WI38 (cell line): Measurements from ENCODE around the gene BZW2.

Experiments
- H3K4me3 ChIP-seq: 2 replicates; pipeline ENCODE4 v1.5.1; 2011; ENCODE audit warnings: low read depth, mild to moderate bottlenecking, control low read depth, low read length
- TF ChIP-seq, protein P1 (sequence below): IDR thresholded peaks from 2 replicates; pipeline ENCODE4 v1.5.1; 2012; ENCODE audit warnings: low read depth, mild to moderate bottlenecking, control low read depth, low read length

Gene BZW2

GRCh38 chr7:16745645-16746044 is 99.7 kb downstream of the BZW2 start:
- TF ChIP-seq, protein P1, sequence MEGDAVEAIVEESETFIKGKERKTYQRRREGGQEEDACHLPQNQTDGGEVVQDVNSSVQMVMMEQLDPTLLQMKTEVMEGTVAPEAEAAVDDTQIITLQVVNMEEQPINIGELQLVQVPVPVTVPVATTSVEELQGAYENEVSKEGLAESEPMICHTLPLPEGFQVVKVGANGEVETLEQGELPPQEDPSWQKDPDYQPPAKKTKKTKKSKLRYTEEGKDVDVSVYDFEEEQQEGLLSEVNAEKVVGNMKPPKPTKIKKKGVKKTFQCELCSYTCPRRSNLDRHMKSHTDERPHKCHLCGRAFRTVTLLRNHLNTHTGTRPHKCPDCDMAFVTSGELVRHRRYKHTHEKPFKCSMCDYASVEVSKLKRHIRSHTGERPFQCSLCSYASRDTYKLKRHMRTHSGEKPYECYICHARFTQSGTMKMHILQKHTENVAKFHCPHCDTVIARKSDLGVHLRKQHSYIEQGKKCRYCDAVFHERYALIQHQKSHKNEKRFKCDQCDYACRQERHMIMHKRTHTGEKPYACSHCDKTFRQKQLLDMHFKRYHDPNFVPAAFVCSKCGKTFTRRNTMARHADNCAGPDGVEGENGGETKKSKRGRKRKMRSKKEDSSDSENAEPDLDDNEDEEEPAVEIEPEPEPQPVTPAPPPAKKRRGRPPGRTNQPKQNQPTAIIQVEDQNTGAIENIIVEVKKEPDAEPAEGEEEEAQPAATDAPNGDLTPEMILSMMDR, result no peak
- H3K4me3 ChIP-seq, result no peak overlapping the region

DNA sequence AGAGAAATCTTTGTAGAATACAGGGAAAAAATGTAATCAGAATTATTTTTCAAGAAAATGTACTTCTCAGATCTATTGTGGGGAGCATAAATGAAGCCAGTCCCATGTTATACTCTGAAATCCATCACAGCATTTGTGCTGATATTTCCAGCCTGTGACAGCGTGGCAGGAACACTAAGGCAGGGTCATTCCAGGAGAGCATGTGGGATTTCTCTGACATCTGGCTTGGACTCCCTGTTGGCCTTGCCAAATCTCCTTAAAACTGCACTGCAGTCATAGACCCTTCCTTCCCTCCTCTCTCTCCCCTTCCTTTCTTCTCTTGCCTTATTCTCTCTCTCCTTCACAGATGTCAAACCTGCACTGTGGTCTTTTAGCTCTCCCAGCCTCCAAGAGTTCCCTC is 101.1 kb downstream of the BZW2 start:
- no peak overlapping the region for H3K4me3 ChIP-seq
- TF ChIP-seq, protein P1, result no peak

DNA sequence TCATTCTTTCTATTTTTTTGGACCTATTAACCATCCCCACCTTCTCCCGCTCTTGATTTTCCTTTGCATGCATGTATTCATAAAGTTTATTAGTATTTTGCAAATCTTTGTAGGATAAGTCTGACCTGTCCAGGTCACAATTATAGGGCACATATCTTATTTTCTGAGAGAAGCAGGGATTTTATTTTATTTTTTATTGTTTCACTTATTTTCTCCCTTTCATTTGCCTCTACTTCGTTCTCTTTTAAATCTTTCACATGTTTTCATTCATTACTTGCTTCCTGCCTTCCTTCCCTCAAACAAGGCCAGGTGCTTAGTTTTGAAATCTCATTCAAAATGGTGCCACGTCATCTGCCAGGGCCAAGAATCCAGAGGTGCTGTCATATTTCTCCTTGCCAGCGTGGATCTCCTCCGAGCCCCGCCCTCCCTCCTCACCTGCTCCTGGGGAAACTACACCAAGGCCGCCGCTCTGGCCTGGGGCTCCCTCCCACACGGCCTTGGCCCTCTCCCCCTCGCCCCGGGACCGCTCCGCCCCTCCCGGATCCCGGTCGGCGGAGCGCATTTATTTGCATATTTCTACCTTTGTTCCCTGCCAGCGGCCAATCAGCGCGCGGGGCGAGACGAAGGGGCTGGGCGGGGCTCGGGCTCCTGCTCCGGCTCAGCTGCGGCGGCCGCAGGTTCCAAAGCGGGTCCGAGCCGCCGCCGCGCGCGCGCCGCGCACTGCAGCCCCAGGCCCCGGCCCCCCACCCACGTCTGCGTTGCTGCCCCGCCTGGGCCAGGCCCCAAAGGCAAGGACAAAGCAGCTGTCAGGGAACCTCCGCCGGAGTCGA is 107.3 kb downstream of the BZW2 start, which contains the start of gene TSPAN13:
TSPAN13 (plus strand) TSS at position 654 of the 830 bp plus-strand sequence. CDS start 213 bp downstream, outside the sequence.
- TF ChIP-seq, protein P1, result no peak
- peak within 1 kb of the TSS; percentile 69 for H3K4me3 ChIP-seq

DNA sequence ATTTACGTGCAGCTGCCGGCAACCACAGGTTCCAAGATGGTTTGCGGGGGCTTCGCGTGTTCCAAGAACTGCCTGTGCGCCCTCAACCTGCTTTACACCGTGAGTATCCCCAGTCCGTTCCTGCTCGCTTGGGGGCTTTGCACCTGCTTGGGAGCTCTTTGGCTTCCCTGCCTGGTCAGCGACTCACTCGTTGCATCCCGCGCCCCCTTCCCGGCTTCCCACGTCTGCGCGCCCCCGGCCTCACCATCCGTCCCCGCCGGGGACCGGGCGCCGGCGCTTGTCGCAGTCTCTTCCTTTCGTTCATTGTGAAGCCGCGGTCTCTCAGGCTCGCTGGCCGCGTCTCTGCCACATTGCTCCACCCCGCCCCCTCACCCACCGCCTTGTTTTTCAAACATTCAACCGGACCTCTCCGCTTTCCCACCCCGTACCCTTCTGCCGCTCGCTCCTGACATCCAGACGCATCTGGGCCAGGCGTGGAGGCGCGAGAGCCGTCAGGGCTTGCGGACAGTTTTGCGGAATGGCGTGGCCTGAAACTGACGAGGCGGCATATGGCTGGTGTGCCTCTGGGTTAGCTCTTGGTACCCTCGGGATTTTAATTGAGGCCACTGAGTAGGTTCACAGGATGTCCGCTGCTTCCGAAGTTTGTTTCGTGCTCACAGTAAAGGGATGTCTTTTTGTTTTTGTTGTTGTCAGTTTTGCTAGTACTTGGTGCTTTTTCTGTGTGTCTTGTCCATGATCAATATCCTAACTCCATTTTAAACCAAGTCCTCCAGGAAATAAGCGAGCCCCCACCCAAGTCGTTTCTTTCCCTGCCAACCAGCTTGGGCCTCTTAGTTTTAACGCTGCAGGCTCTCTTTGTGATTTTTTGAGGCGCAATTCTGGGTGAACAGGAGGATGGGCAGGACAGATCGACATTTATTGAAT is 108.2 kb downstream of the BZW2 start:
- H3K4me3 ChIP-seq, result peak overlapping the region; percentile 69
- TF ChIP-seq, protein P1, result no peak

- H3K4me3 ChIP-seq, result no peak overlapping the region
- TF ChIP-seq, protein P1, result no peak
Observed at GRCh38 chr7:16754856-16755317, 108.9 kb downstream of the BZW2 start.

DNA sequence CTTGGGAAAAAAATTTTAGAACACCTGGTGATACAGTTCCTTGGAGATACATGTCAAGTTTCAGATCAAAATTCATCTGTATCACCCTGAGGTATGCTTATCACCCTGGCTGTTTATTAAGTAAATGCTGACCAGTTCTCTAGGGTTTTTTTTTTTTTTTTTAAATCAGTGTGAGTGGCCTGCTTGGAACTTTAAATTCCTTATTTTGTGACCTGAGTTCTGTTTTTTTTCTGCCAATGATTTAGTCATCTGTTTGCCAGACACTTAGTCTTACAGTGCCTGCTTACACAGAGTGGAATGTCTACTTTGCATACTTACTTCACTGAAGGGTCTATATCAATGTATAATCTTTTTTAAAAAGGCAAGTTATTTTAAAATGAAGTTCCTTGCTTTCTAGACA is 109.4 kb downstream of the BZW2 start:
- TF ChIP-seq, protein P1, result no peak
- no peak overlapping the region for H3K4me3 ChIP-seq
